Left renal cortex interstitium (tissue), 4 donors: ENCODE measurements around the gene GSN. TPM values are rescaled to one million over a fixed set of nuclear protein-coding genes. Genes with fewer than 3 reads are reported as not detected.
"Not testable (repeated sequence)": the region's sequence is repeated elsewhere in the genome, so short reads cannot be mapped to it uniquely, and the experiment has no call there.

Experiments
- DNase-seq, 4 donors: peaks; one replicate each; pipeline ENCODE4 v3.0.0-alpha.2; 2013; ENCODE audit warnings: low read depth in 4 of 4, low spot score in 2 of 4, missing footprints in 1 of 4
- polyA plus RNA-seq, 4 donors: library from polyadenylated mRNA; unstranded; fragments of 120-200 nt; gene quantifications; one replicate each; pipeline ENCODE4 v1.2.1, GENCODE V29; 2013; ENCODE audit not compliant: insufficient read length in 4 of 4

The GSN gene
- polyA plus RNA-seq, 4 donors = 169 to 193 (median 177) TPM

- no peak for DNase-seq
These were observed 18.7 kb downstream of the GSN start for GRCh38 chr9:121286688-121286972.

- DNase-seq = no peak
These were observed 19.2 kb downstream of the GSN start for GRCh38 chr9:121286973-121287741.

- no peak for DNase-seq
These were observed 20.7 kb downstream of the GSN start for GRCh38 chr9:121288673-121289025.

GRCh38 chr9:121289026-121289771, 21.2 kb downstream of the GSN start:
- no peak for DNase-seq

GRCh38 chr9:121289772-121290370, 21.9 kb downstream of the GSN start:
- no peak for DNase-seq

GRCh38 chr9:121291536-121291935, 23.6 kb downstream of the GSN start:
- not testable (repeated sequence) for DNase-seq

GRCh38 chr9:121292051-121292450, 24.1 kb downstream of the GSN start:
- DNase-seq = no peak

GRCh38 chr9:121292801-121293241, 24.9 kb downstream of the GSN start:
- DNase-seq = no peak

GRCh38 chr9:121294151-121294743, 26.3 kb downstream of the GSN start:
- no peak for DNase-seq

- DNase-seq = no peak
These were observed 27.1 kb downstream of the GSN start for GRCh38 chr9:121294866-121295661.

- DNase-seq = no peak
These were observed 27.8 kb downstream of the GSN start for GRCh38 chr9:121295662-121296191.

- DNase-seq = no peak
These were observed 28.5 kb downstream of the GSN start for GRCh38 chr9:121296213-121297127.

- DNase-seq = no peak
These were observed 29.4 kb downstream of the GSN start for GRCh38 chr9:121297389-121297788.

GRCh38 chr9:121298016-121298538, 30.1 kb downstream of the GSN start:
- DNase-seq = no peak

GRCh38 chr9:121298689-121299466, 30.9 kb downstream of the GSN start:
- DNase-seq = no peak

GRCh38 chr9:121299467-121300282, 31.7 kb downstream of the GSN start:
- no peak for DNase-seq

GRCh38 chr9:121300283-121301119, 32.5 kb downstream of the GSN start:
- no peak for DNase-seq
